Pancreas (tissue), 10 donors: ENCODE data around the gene CD46. TPM values are rescaled to one million over a fixed set of nuclear protein-coding genes. Genes with fewer than 3 reads are reported as not detected.

Experiments
- ATAC-seq, 4 donors: fragments of 200-7000 bp; cut with Tn5 transposase; one replicate each; pipeline versions ENCODE4 v1.8.0 to v1.9.1; 2020; ENCODE audit warnings: mild to moderate bottlenecking in 4 of 4, moderate library complexity in 4 of 4
- DNase-seq, 6 donors: peaks; one replicate each; pipeline ENCODE4 v3.0.0-alpha.2; 2020
- FAIRE-seq: peaks from 2 replicates; lab custom pipeline; 2012; peaks lifted over from hg19 to GRCh38; lab: Jason Lieb, UNC
- H3K27ac ChIP-seq, 4 donors: fragments of 200-600 bp; sonication (generic); 1 replicate in 3 of 4; 2 replicates in 1 of 4; pipeline versions ENCODE4 v1.5.0 to v1.8.0; 2020
- H3K27me3 ChIP-seq, 4 donors: fragments of 200-600 bp; one replicate each; pipeline ENCODE4 v1.8.0; 2021
- H3K36me3 ChIP-seq, 3 donors: fragments of 200-600 bp; sonication (generic) in 1 of 3; one replicate each; pipeline versions ENCODE4 v1.5.0 to v1.8.0; 2020 to 2021
- H3K4me1 ChIP-seq, 3 donors: fragments of 200-600 bp; one replicate each; pipeline ENCODE4 v1.8.0; 2021
- H3K4me3 ChIP-seq, 4 donors: fragments of 200-600 bp; sonication (generic) in 2 of 4; one replicate each; pipeline versions ENCODE4 v1.5.0 to v1.8.0; 2020 to 2021
- H3K9me3 ChIP-seq, 4 donors: fragments of 200-600 bp; one replicate each; pipeline ENCODE4 v1.8.0; 2021
- WGBS, 2 donors: extraction: QIAGEN DNeasy Blood & Tissue Kit; methylation state at CpG; one replicate each; pipeline ENCODE4 v1.1.7; 2013; 5-methylcytosine and 5-hydroxymethylcytosine counted together
- intact Hi-C, 3 donors: fragments of 100-400 bp; cut with DNase I; formaldehyde crosslinking; loops; one replicate each; pipeline versions ENCODE4 v1.11.1 to v1.14.2; 2022
- polyA plus RNA-seq, 2 donors: library from polyadenylated mRNA; stranded (reverse); fragments of 200-250 nt; gene quantifications; one replicate each; pipeline ENCODE4 v1.2.3, GENCODE V29; 2013
- total RNA-seq, 6 donors: library from RNA; stranded (reverse); fragmentation: NEBNext Ultra II Directional in 4 of 6; extraction: Animal tissue kit (Norgen Biotek cat#: 25700) in 4 of 6; gene quantifications; one replicate each; pipeline versions ENCODE4 v1.2.1 to v1.2.4, GENCODE V29; 2021 to 2023
- TF ChIP-seq, protein P1 (sequence below), 4 donors: fragments of 200-600 bp; sonication (generic) in 3 of 4; IDR thresholded peaks; one replicate each; pipeline versions ENCODE4 v1.5.0 to v1.8.0; 2021; ENCODE audit warnings: antibody characterized with exemption in 4 of 4
- donor health status: healthy with polysubstance abuse.
- donor health status: DM: no; HTN: no; CAD: no; lungs with moderate emphysema.
- donor health status: DM: no; HTN: no; CAD: no.
- donor health status: control.
- donor health status: control.
- donor health status: Bipolar disorder and iron deficiency.
- donor health status: DM: yes; HTN: yes; CAD: no.
- donor health status: DM: no; HTN: no; CAD: no.
- donor health status: DM: no; HTN: no; CAD: no.
- donor health status: DM: yes; HTN: yes; CAD: no.

The CD46 gene
- total and polyA plus RNA-seq, 8 donors, result 59.8 to 172 (median 116) TPM

DNA sequence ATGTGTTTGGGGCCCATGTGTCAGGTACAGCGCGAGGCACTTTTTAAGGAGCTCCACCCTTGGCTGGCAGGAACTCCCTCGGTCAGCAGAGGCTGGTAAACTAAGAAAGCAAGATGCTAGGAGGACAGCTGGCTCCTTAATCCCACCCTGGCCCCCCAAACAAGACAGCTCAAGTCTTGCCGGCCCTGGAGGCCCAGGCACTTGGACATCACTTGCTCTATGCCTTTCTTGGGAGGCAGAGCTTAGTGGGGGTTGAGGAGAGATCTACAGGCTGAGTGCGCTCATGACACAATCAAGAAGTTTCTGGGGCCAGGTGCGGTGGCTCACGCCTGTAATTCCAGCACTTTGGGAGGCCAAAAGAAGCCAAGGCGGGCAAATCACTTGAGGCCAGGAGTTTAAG is 80.9 kb downstream of the CD46 start:
- ATAC-seq, result no peak
- peaks cover 13 to 31% (median 17%) of the 10 kb centered on the region in 3 donors for H3K4me1 ChIP-seq

DNA sequence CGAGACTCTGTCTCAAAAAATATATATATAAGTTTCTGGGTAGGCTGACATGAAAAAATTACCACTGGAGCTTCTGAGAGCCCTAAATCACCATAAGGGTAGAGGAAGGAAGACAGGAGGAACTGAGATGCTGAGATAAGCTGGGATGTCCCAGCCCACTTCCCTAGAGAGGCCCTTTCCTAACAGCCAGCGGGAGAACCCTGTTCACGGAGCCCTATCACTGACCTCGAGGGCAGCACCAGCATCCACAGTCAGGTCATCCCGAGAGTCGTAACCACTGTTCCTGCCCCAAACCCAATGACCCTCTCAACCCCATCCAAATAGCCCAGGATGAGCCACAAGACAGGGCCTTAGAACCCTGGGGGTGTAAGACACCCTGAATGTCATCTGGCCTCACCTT is 81.5 kb downstream of the CD46 start:
- Histone ChIP-seq H3K27ac (no peak overlapping the region), H3K4me3 (no peak overlapping the region), H3K27me3 (no peaks in the 10 kb centered on the region), H3K36me3 (no peaks in the 10 kb centered on the region), H3K9me3 (no peaks in the 10 kb centered on the region), H3K4me1 (peaks cover 12 to 29% (median 17%) of the 10 kb centered on the region in 3 donors)
- TF ChIP-seq, protein P1, sequence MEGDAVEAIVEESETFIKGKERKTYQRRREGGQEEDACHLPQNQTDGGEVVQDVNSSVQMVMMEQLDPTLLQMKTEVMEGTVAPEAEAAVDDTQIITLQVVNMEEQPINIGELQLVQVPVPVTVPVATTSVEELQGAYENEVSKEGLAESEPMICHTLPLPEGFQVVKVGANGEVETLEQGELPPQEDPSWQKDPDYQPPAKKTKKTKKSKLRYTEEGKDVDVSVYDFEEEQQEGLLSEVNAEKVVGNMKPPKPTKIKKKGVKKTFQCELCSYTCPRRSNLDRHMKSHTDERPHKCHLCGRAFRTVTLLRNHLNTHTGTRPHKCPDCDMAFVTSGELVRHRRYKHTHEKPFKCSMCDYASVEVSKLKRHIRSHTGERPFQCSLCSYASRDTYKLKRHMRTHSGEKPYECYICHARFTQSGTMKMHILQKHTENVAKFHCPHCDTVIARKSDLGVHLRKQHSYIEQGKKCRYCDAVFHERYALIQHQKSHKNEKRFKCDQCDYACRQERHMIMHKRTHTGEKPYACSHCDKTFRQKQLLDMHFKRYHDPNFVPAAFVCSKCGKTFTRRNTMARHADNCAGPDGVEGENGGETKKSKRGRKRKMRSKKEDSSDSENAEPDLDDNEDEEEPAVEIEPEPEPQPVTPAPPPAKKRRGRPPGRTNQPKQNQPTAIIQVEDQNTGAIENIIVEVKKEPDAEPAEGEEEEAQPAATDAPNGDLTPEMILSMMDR (IDR thresholded peaks at IDR 0.05), result no peak
- 88 to 90% methylated on average over 6 of the region's 6 CpGs for WGBS, 2 donors
- intact Hi-C loops, result loop anchor here in 2 of 3 donors (5.0 kb wide), 1 partner anchor 34 kb away; no protein-coding TSS in a partner anchor
- no peak for ATAC-seq
- no peak for FAIRE-seq
- DNase-seq, result no peak

More for the DNA sequence above, 80.9 kb downstream of the CD46 start:
- H3K4me3 ChIP-seq, result no peak overlapping the region
- H3K27ac ChIP-seq, result no peak overlapping the region
- H3K27me3 ChIP-seq, result no peaks in the 10 kb centered on the region
- TF ChIP-seq, protein P1 (IDR thresholded peaks at IDR 0.05), result no peak
- intact Hi-C loops, result loop anchor here in 2 of 3 donors (5.0 kb wide), 1 partner anchor 35 kb away; no protein-coding TSS in a partner anchor
- 96 to 97% methylated on average over 8 of the region's 8 CpGs for WGBS, 2 donors
- FAIRE-seq, result no peak
- no peaks in the 10 kb centered on the region for H3K36me3 ChIP-seq
- no peak for DNase-seq
- no peaks in the 10 kb centered on the region for H3K9me3 ChIP-seq

DNA sequence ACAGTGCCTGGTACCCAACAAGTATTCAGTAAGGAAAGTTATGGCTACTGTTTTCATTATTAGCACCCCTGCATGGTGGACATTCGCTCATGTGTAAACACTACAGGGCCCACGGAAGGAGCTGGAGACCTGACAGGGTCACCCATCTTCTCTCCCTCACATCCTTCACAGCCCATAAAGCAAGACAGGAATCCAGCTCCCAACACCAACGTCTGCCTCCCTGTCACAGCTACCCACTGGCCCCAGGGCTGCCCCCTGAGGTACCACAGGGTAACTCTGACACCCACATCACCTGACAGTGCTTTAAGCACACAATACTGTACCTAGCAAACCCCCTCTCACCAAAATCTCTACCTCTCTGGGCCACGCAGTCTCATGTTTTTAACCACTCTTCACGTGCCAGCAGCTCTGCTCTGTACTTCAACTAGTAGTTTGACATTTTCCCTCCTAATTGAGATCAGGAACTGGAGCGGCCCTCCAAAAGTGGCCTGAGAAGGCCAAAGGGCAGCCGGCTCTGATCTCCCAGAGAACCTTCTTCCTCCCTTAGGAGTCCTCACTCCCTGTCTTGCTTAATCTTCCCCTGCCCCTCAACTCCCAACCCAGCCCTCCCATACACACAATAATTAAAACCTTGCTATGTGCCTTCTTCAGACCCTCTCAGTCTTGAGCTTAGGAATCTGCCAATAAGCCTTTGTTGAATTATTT is 82.3 kb downstream of the CD46 start:
- FAIRE-seq (no peak), ATAC-seq (no peak), DNase-seq (no peak)
- no peak overlapping the region for H3K4me3 ChIP-seq
- H3K27me3 ChIP-seq, result no peaks in the 10 kb centered on the region
- no peaks in the 10 kb centered on the region for H3K36me3 ChIP-seq
- WGBS, 2 donors, result 94 to 95% methylated on average over 7 of the region's 7 CpGs
- peaks cover 12 to 26% (median 17%) of the 10 kb centered on the region in 3 donors for H3K4me1 ChIP-seq
- intact Hi-C loops, result loop anchor here in 2 of 3 donors (5.0 kb wide), 1 partner anchor 33 kb away; no protein-coding TSS in a partner anchor
- no peak overlapping the region for H3K27ac ChIP-seq
- H3K9me3 ChIP-seq, result no peaks in the 10 kb centered on the region
- TF ChIP-seq, protein P1 (IDR thresholded peaks at IDR 0.05), result no peak

DNA sequence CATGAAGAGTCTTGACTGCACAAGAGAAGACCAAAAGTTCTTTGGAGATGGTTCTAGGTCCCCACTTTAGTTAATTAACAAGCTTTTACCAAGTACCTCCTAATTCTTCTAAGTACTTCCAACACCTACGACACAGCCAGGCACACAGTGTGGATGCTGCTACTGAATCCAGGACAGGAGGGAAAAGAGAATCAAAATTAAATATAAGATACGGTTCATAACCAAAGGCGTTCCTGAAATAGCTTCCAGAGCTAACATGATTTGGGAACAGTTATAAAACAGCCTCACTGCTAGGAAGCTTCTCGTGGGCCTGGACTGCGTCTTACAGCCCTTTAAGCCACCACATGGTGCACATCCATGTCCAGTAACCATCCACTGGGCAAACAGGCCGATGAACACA is 84.1 kb downstream of the CD46 start:
- TF ChIP-seq, protein P1 (IDR thresholded peaks at IDR 0.05), result no peak
- 97% methylated on average over 6 of the region's 6 CpGs for WGBS, 2 donors
- ATAC-seq (no peak), DNase-seq (no peak), FAIRE-seq (no peak)
- H3K4me1 ChIP-seq, result peaks cover 6 to 18% (median 15%) of the 10 kb centered on the region in 3 donors
- no peak overlapping the region for H3K27ac ChIP-seq
- no peaks in the 10 kb centered on the region for H3K36me3 ChIP-seq
- intact Hi-C loops, result no loop called here
- H3K4me3 ChIP-seq, result no peak overlapping the region
- no peaks in the 10 kb centered on the region for H3K27me3 ChIP-seq
- no peaks in the 10 kb centered on the region for H3K9me3 ChIP-seq
